Suppressor macrophage treated with lipopolysaccharide for 4 hours (primary cell): ENCODE data around the gene SMARCA4.

Experiments used
- DNase-seq: peaks from one replicate; pipeline ENCODE4 v3.0.0-alpha.2; 2020

Gene SMARCA4

GRCh38 chr19:10960314-10961072 is at the start of gene SMARCA4:
Gene SMARCA4, plus strand, starts transcription at chr19:10961030. Its CDS starts 23,122 bp downstream, at chr19:10984152.
- DNase-seq = peak; percentile 100

GRCh38 chr19:10911579-10912363 is 49.1 kb upstream of the SMARCA4 start:
- no peak for DNase-seq

- DNase-seq = no peak
Measured at GRCh38 chr19:10912619-10913018, 48.2 kb upstream of the SMARCA4 start.

GRCh38 chr19:10913716-10914340 is 47.0 kb upstream of the SMARCA4 start:
- DNase-seq = no peak

GRCh38 chr19:10915130-10916091 is 45.4 kb upstream of the SMARCA4 start:
- no peak for DNase-seq

- no peak for DNase-seq
Measured at GRCh38 chr19:10916602-10917001, 44.2 kb upstream of the SMARCA4 start.

- no peak for DNase-seq
Measured at GRCh38 chr19:10918359-10918758, 42.5 kb upstream of the SMARCA4 start.

- DNase-seq = no peak
Measured at GRCh38 chr19:10919352-10920287, 41.2 kb upstream of the SMARCA4 start.

GRCh38 chr19:10920288-10920655 is 40.6 kb upstream of the SMARCA4 start:
- DNase-seq = no peak

GRCh38 chr19:10920781-10921180 is 40.0 kb upstream of the SMARCA4 start:
- DNase-seq = no peak

- DNase-seq = no peak
Measured at GRCh38 chr19:10921199-10921909, 39.5 kb upstream of the SMARCA4 start.

GRCh38 chr19:10921910-10922637 is 38.8 kb upstream of the SMARCA4 start:
- DNase-seq = no peak

GRCh38 chr19:10922638-10923014 is 38.2 kb upstream of the SMARCA4 start:
- DNase-seq = no peak

- no peak for DNase-seq
Measured at GRCh38 chr19:10923260-10924112, 37.3 kb upstream of the SMARCA4 start.

GRCh38 chr19:10924597-10924996 is 36.2 kb upstream of the SMARCA4 start:
- DNase-seq = no peak

- peak; percentile 37 for DNase-seq
Measured at GRCh38 chr19:10927730-10928562, 32.9 kb upstream of the SMARCA4 start.

GRCh38 chr19:10928563-10929401 is 32.0 kb upstream of the SMARCA4 start, which contains the start of the genes TIMM29 and YIPF2:
Gene TIMM29, plus strand, starts transcription at chr19:10928811. Its CDS starts 12 bp downstream, at chr19:10928823.
Gene YIPF2, minus strand, starts transcription at chr19:10928639. Its CDS starts 229 bp downstream, at chr19:10928410.
- peak; percentile 99 for DNase-seq
